CD14-positive monocyte (primary cell): Measurements from ENCODE around the gene HK1. TPM values are rescaled to one million over a fixed set of nuclear protein-coding genes. Genes with fewer than 3 reads are reported as not detected.
A peak's percentile ranks its signal among the peaks of the same experiment; 100 is the strongest.

Experiments used
- DNase-seq, 3 donors: peaks; one replicate each; pipeline ENCODE4 v3.0.0-alpha.2; 2011 to 2022
- H2AFZ ChIP-seq: 2 replicates; pipeline ENCODE4 v1.6.0; 2012; ENCODE audit warnings: mild to moderate bottlenecking, low read depth, low read length, inconsistent platforms; ENCODE audit not compliant: insufficient read depth, poor library complexity, severe bottlenecking
- H3K27ac ChIP-seq, 2 donors: 1 replicate in 1 of 2; 2 replicates in 1 of 2; pipeline ENCODE4 v1.5.1; 2012 to 2013; ENCODE audit warnings: low read length in 2 of 2, control low read depth in 1 of 2, inconsistent platforms in 1 of 2, low read depth in 1 of 2, mild to moderate bottlenecking in 1 of 2
- H3K27me3 ChIP-seq, 2 donors: one replicate each; pipeline versions ENCODE4 v1.6.0 to v1.6.1; 2011 to 2013; ENCODE audit warnings: low read length in 2 of 2; ENCODE audit not compliant: control insufficient read depth in 2 of 2, insufficient read depth in 2 of 2
- H3K36me3 ChIP-seq, 2 donors: replicated peaks in 1 of 2; 1 replicate in 1 of 2; 2 replicates in 1 of 2; pipeline versions ENCODE4 v1.5.1 to v1.6.1; 2012 to 2013; ENCODE audit warnings: low read length in 2 of 2, control low read depth in 1 of 2, inconsistent platforms in 1 of 2, mild to moderate bottlenecking in 1 of 2; ENCODE audit not compliant: insufficient read depth in 2 of 2, control insufficient read depth in 1 of 2
- H3K4me1 ChIP-seq, 2 donors: 1 replicate in 1 of 2; 2 replicates in 1 of 2; pipeline versions ENCODE4 v1.5.1 to v1.6.1; 2012 to 2013; ENCODE audit warnings: low read length in 2 of 2, control low read depth in 1 of 2, inconsistent platforms in 1 of 2, mild to moderate bottlenecking in 1 of 2, moderate library complexity in 1 of 2; ENCODE audit not compliant: insufficient read depth in 2 of 2, control insufficient read depth in 1 of 2
- H3K4me2 ChIP-seq: replicated peaks from 2 replicates; pipeline ENCODE3; 2012; ENCODE audit warnings: low read length, moderate library complexity, mild to moderate bottlenecking; ENCODE audit not compliant: poor library complexity, severe bottlenecking; ENCODE audit errors: extremely low read depth
- H3K4me3 ChIP-seq, 3 experiments: fragments of 200-600 bp in 1 of 3; sonication (generic) in 1 of 3; replicated peaks in 1 of 3; 1 replicate in 2 of 3; 2 replicates in 1 of 3; pipeline ENCODE4 v1.5.1; 2011 to 2013; ENCODE audit warnings: low read length in 3 of 3, mild to moderate bottlenecking in 3 of 3, control low read depth in 2 of 3, low read depth in 2 of 3, inconsistent platforms in 1 of 3, moderate library complexity in 1 of 3
- H3K79me2 ChIP-seq: 2 replicates; pipeline ENCODE4 v1.6.0; 2012; ENCODE audit warnings: mild to moderate bottlenecking, control low read depth, inconsistent platforms, low read length, moderate library complexity; ENCODE audit not compliant: insufficient read depth
- H3K9ac ChIP-seq: 2 replicates; pipeline ENCODE4 v1.6.0; 2017; ENCODE audit warnings: low read length, mild to moderate bottlenecking; ENCODE audit not compliant: insufficient read depth, poor library complexity, severe bottlenecking
- H3K9me3 ChIP-seq, 2 donors: replicated peaks in 1 of 2; 1 replicate in 1 of 2; 2 replicates in 1 of 2; pipeline versions ENCODE4 v1.5.1 to v1.6.1; 2012 to 2013; ENCODE audit warnings: low read length in 2 of 2, control low read depth in 1 of 2; ENCODE audit not compliant: control insufficient read depth in 1 of 2, insufficient read depth in 1 of 2
- H4K20me1 ChIP-seq: 2 replicates; pipeline ENCODE4 v1.6.0; 2012; ENCODE audit warnings: mild to moderate bottlenecking, low read length, control low read depth, moderate library complexity; ENCODE audit not compliant: insufficient read depth
- H3K27ac Mint-ChIP-seq, 7 donors: one replicate each; pipeline ENCODE4 v1.8.0; 2020; ENCODE audit warnings: mild to moderate bottlenecking in 7 of 7, mixed read lengths in 7 of 7, moderate library complexity in 6 of 7, inconsistent platforms in 2 of 7
- H3K27me3 Mint-ChIP-seq, 3 donors: one replicate each; pipeline ENCODE4 v1.8.0; 2021 to 2022; ENCODE audit warnings: low read depth in 3 of 3, mild to moderate bottlenecking in 3 of 3, mixed read lengths in 3 of 3, moderate library complexity in 3 of 3, inconsistent platforms in 1 of 3
- H3K36me3 Mint-ChIP-seq, 2 donors: one replicate each; pipeline ENCODE4 v1.8.0; 2020; ENCODE audit warnings: mixed read lengths in 2 of 2, inconsistent platforms in 1 of 2, mild to moderate bottlenecking in 1 of 2
- H3K4me1 Mint-ChIP-seq: one replicate; pipeline ENCODE4 v1.8.0; 2020; ENCODE audit warnings: mild to moderate bottlenecking, mixed read lengths
- H3K4me3 Mint-ChIP-seq, 2 donors: one replicate each; pipeline ENCODE4 v1.8.0; 2020; ENCODE audit warnings: mild to moderate bottlenecking in 2 of 2, mixed read lengths in 2 of 2, moderate library complexity in 1 of 2
- H3K9me3 Mint-ChIP-seq, 7 donors: one replicate each; pipeline ENCODE4 v1.8.0; 2020 to 2022; ENCODE audit warnings: mixed read lengths in 7 of 7, mild to moderate bottlenecking in 6 of 7, moderate library complexity in 6 of 7, inconsistent platforms in 2 of 7
- WGBS: methylation state at CpG from one replicate; pipeline ENCODE4 v1.1.5; 2013; ENCODE audit warnings: missing lambda C conversion rate; ENCODE audit not compliant: insufficient coverage; 5-methylcytosine and 5-hydroxymethylcytosine counted together
- intact Hi-C, 2 donors: fragments of 100-400 bp; cut with micrococcal nuclease; formaldehyde crosslinking; loops; one replicate each; pipeline versions ENCODE4 v1.15.0 to v1.15.1; 2023
- polyA plus RNA-seq, 3 donors: library from polyadenylated mRNA; depleted of rRNA in 1 of 3; unstranded in 2 of 3; stranded (reverse) in 1 of 3; fragments of 300-500 nt in 2 of 3; fragments of >200 nt in 1 of 3; fragmentation: Illumina TruSeq in 2 of 3; gene quantifications; 1 replicate in 2 of 3; 2 replicates in 1 of 3; pipeline ENCODE4 v1.2.3, GENCODE V29; 2012 to 2021
- TF ChIP-seq, protein P1 (sequence below): fragments of 200-600 bp; IDR thresholded peaks from one replicate; pipeline ENCODE4 v1.8.0; 2022; ENCODE audit warnings: antibody characterized with exemption, mild to moderate bottlenecking

The HK1 gene
- polyA plus RNA-seq, 3 donors = 57.9 to 146 (median 125) TPM

DNA sequence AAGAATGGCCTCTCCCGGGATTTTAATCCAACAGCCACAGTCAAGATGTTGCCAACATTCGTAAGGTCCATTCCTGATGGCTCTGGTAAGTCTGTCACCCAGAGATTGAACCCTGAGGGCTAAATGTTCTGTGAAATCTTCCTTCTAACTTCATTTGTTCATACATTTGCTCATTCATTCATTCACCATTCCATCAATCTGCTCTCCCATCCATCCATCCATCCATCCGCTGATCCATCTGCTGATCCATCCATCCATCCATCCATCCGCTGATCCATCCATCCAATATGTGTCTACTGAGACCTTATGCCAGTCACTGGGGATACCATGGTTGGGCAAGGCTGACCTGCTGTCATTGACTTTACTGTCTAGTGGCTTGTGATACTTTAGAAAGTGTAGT, 65.6 kb downstream of the HK1 start:
- peaks cover 0 to 3% (median 0%) of the 10 kb centered on the region in 7 donors for H3K9me3 Mint-ChIP-seq
- H3K9ac ChIP-seq = no peak overlapping the region
- peaks cover 87% of the 10 kb centered on the region for H3K4me1 Mint-ChIP-seq

DNA sequence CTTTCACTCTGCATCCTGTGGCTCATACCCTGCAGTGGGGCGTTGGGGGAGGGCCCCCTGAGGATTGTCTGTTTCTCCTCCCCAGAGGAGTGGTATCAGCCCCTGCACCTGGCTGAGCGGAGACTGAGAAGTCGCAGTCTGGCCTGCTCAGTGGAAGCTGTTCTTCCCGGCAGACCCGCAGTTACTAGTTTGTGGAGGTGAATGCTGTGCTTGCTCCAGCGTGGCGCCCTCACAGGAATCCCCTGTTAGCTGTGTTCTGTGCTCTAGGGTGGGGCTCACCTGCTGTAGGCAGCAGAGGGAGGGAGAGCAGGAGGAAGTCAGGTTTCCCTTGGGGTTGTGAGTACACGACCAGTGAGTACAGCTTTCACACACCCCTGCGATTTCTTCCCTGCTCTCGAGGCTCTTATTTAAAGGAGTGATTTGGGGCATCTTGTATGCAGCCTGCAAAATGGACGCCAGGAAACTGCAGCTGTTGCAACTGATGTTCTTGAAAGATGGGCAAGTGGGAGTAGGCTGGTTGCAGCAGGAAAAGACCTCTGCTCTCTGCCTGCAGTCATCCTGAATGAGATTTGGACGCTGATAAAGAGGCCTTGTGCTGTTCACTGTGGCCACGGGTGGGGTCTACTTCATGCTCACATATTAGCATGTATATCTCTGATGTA, 66.4 kb downstream of the HK1 start:
- Histone ChIP-seq H3K27ac (peak overlapping the region in 1 of 2 donors; percentile 83), H3K4me3 (no peak overlapping the region), H2AFZ (no peak overlapping the region), H3K4me1 (peaks cover 68 to 70% of the 10 kb centered on the region in 2 donors), H3K9me3 (no peaks in the 10 kb centered on the region), H3K79me2 (peaks cover 94% of the 10 kb centered on the region), H4K20me1 (peaks cover 40% of the 10 kb centered on the region), H3K27me3 (no peaks in the 10 kb centered on the region), H3K4me2 (no peak overlapping the region), H3K9ac (no peak overlapping the region), H3K36me3 (peaks cover 22 to 32% of the 10 kb centered on the region in 2 donors)
- Mint-ChIP-seq H3K27ac (peak overlapping the region in 6 of 7 donors; percentile 7 to 90 (median 68)), H3K27me3 (peaks cover 0 to 6% (median 0%) of the 10 kb centered on the region in 3 donors), H3K4me1 (peaks cover 87% of the 10 kb centered on the region), H3K36me3 (peaks cover 31 to 44% of the 10 kb centered on the region in 2 donors), H3K4me3 (no peak overlapping the region), H3K9me3 (peaks cover 0 to 3% (median 0%) of the 10 kb centered on the region in 7 donors)
- TF ChIP-seq, protein P1, sequence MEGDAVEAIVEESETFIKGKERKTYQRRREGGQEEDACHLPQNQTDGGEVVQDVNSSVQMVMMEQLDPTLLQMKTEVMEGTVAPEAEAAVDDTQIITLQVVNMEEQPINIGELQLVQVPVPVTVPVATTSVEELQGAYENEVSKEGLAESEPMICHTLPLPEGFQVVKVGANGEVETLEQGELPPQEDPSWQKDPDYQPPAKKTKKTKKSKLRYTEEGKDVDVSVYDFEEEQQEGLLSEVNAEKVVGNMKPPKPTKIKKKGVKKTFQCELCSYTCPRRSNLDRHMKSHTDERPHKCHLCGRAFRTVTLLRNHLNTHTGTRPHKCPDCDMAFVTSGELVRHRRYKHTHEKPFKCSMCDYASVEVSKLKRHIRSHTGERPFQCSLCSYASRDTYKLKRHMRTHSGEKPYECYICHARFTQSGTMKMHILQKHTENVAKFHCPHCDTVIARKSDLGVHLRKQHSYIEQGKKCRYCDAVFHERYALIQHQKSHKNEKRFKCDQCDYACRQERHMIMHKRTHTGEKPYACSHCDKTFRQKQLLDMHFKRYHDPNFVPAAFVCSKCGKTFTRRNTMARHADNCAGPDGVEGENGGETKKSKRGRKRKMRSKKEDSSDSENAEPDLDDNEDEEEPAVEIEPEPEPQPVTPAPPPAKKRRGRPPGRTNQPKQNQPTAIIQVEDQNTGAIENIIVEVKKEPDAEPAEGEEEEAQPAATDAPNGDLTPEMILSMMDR = no peak
- WGBS = 92% methylated on average over 7 of the region's 13 CpGs
- intact Hi-C loops = loop anchor here in 1 of 2 donors (5.0 kb wide), 1 partner anchor 32 kb away; no protein-coding TSS in a partner anchor
- no peak for DNase-seq

More for the DNA sequence above, 65.6 kb downstream of the HK1 start:
- no peak overlapping the region for H2AFZ ChIP-seq
- no peak overlapping the region for H3K4me3 ChIP-seq
- no peak overlapping the region for H3K4me2 ChIP-seq
- H3K27me3 ChIP-seq = no peaks in the 10 kb centered on the region
- no peak for DNase-seq
- H3K4me1 ChIP-seq = peaks cover 68 to 70% of the 10 kb centered on the region in 2 donors
- peak overlapping the region in 2 of 7 donors; percentile 7 to 90 for H3K27ac Mint-ChIP-seq
- H3K4me3 Mint-ChIP-seq = no peak overlapping the region
- H3K36me3 ChIP-seq = peaks cover 22 to 32% of the 10 kb centered on the region in 2 donors
- H3K27ac ChIP-seq = peak overlapping the region in 1 of 2 donors; percentile 83
- TF ChIP-seq, protein P1 = no peak
- peaks cover 0 to 6% (median 0%) of the 10 kb centered on the region in 3 donors for H3K27me3 Mint-ChIP-seq
- WGBS = 100% methylated on average over 4 of the region's 4 CpGs
- intact Hi-C loops = no loop called here
- peaks cover 46% of the 10 kb centered on the region for H4K20me1 ChIP-seq
- peaks cover 95% of the 10 kb centered on the region for H3K79me2 ChIP-seq
- H3K36me3 Mint-ChIP-seq = peaks cover 32 to 44% of the 10 kb centered on the region in 2 donors
- no peaks in the 10 kb centered on the region for H3K9me3 ChIP-seq
